Limb (tissue), 2 donors: ENCODE results near the gene TMEM245.

Source experiments
- DNase-seq, 2 donors: peaks; one replicate each; pipeline ENCODE4 v3.0.0-alpha.2; 2016; ENCODE audit errors: extremely low spot score in 2 of 2

The TMEM245 gene

DNA sequence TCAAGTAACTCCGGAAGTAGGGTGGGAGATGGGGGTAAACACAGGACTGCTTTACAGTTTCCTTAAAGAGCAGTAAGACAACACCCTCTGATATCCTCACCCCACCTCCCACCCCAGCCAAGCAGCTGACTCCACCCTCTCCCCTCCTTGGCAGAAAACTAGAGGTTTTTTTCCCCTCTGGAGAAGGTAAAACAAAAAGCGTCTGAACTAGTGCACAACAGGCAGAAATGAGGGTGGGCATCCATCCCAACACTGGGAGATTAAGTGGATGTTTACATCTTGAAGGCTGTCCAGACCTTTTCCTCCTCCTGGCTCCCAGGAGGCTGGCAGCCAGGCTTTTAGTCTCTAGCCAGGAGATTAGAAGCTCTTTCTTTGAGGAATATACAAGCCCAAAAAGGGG lies 92.6 kb downstream of the TMEM245 start:
- DNase-seq: peak in 1 of 2 donors; percentile 37

- DNase-seq: no peak
Measured at GRCh38 chr9:109026306-109026705, 93.4 kb downstream of the TMEM245 start.

DNA sequence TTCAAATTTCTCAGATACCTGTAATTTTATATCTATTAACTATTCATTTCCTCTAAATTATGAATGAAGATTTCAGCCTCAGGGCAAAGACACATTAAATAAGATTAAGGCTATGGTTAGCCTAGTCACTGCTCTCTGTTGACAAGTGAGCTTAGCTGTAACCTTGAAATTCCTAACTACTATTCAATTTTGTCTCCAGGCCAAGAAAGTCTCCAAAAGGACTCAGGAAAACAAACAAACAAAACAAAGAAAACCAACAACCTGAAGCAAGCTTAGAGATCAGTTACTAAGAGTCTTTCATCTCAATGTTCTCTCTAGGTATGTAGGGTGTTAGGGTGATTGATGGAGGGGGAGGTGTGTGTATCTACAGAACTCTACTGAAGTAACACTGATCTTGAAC lies 96.9 kb downstream of the TMEM245 start:
- no peak for DNase-seq

DNA sequence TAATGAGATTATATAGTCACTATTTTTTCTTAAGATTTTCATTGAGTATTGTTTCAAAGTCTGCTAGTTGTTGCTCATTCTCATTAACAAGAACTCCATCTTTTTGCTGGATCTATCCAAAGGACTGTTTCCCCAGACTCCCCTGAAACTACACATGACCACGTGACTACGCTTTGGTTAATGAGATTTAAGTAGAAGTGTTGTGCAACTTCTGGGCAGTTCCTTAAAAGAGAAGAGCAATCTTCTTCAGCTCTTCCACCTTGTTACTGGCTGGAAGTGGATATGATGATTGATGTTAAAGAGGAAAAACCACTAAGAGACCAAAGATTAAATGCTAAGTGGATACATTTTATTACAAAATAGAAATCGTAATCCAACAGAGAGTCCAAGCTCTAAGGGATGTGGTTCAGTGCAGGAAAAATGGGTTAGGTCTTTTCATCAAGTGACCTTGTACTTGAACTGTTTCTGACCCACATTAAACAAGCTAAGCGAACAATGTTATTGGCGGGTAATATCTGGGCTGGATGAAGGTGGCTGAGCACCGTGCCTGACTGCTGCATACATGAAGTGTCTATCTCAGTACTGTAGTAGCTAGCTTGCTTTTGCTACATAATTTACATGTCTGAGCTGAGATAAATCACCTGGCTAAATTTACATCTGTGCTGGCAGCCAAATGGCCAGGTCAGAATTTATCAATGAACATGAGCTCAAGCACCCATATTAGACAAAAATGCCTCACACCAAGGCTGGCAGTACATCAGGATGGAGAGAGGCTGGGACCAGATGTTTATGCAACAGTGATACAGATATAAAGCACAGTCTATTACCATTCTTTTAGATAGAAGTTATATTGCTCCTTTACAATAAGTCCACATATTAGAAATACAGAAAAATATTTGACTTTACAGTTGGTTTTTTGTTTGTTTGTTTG lies 98.9 kb downstream of the TMEM245 start:
- DNase-seq: no peak

GRCh38 chr9:109020113-109020512 lies 99.6 kb downstream of the TMEM245 start:
- no peak for DNase-seq

- no peak for DNase-seq
Measured at GRCh38 chr9:109019420-109019819, 100.3 kb downstream of the TMEM245 start.

DNA sequence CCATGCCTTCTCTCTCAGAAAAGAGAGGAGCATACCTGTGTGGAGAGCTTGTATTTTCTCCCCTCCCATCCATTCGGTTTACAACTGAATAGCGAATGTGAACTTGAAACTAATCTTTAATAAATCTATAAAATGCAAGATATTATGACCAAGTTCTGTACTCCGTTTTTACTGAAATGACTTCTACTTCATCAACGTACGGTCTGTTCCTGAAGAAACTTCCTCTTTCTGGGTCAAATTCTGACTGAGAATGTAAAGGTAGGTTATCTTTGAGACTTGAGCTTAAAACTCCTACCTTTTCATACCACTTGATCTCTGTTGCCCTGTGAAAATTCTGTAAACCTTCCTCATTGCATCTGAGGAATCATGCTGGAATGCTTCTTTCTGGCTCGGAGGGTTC lies 102.3 kb downstream of the TMEM245 start:
- DNase-seq: no peak

DNA sequence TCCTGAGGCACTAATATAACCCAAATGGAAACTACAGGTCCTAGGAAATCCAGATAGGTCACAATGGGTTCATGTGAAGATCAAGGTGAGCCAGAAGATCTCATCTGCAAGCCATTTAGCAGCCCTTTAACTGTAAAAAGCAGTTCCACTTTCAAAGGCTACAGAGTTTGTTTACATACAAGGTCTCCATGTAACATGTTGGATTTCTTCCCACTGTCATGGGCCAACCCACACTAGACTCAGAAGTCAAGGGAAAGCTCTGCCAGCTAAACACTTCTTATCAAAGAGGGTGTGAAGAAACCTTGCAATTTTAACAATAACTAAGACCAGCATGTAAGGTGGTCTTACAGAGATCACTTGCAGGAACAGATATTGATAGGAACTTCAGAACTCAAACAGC lies 102.7 kb downstream of the TMEM245 start:
- no peak for DNase-seq

DNA sequence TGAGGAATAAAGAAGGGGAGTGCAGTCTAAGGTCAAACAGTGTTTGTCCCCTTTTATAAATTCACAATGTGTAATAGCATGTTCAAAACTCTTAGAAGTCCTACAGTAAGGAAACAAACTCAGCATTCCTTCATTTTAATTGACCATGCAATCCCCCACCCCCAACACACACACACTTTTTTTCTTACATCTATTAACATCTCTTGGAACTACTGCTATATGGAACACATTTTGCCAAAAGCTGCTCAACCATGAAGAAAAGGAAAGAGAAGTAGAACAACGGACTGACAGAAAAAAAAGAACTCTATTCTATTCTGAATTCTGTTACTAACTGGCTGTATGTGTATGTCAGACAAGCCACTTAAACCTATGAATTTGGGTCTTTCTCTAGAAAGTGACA lies 103.6 kb downstream of the TMEM245 start:
- DNase-seq: no peak

GRCh38 chr9:109014608-109015280 lies 105.0 kb downstream of the TMEM245 start:
- no peak for DNase-seq

- DNase-seq: peak in 1 of 2 donors; percentile 18
Measured at GRCh38 chr9:109013679-109014607, 105.8 kb downstream of the TMEM245 start.

DNA sequence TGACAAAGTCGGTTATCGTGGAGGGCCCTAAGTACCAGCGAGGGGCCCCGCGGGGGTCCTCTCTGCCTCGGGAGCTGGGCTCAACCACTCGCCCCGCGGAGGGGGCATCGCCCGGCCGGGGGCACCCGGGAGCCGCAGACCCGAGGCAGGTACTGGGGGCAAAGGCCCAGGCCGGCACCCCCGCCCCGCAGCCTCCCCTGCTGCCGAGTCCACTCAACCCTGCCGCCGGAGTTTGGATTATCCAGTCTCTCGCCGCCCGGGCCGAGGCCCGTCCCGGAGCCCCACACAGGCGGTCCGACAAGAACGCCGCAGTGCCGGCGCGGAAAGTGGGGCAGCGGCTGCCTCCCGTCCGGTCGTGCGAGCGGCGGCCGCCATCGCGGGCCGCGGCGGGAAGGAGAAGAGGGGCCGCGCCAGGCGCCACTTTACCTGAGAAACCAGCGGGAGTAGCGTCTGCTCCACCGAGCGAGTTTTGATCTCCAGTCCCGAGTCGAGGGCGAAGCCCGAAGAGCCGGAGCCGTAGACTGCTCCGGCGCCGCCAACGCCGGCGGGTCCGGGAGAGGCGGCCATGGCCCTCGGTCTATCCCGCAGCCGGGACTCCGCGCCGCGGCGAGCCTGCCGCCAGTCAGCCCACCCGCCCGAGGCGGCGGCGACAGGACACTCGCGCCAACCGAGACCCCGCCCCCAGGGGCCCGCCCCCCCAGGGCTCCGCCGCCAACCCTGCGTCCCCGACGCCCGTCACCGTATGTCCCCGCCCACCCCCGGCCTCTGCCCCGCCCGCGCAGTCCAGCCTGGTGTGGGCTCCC lies 106.7 kb downstream of the TMEM245 start, which contains the start of gene CTNNAL1:
Gene CTNNAL1, minus strand, starts transcription at position 624 of the 803 bp plus-strand sequence. Its CDS starts 57 bp downstream, at position 567.
- peak; percentile 91 to 97 for DNase-seq

- peak in 1 of 2 donors; percentile 43 for DNase-seq
Measured at GRCh38 chr9:109012009-109012875, 107.5 kb downstream of the TMEM245 start.

GRCh38 chr9:109011231-109011671 lies 108.5 kb downstream of the TMEM245 start:
- DNase-seq: no peak

- DNase-seq: no peak
Measured at GRCh38 chr9:109010746-109011145, 109.0 kb downstream of the TMEM245 start.

DNA sequence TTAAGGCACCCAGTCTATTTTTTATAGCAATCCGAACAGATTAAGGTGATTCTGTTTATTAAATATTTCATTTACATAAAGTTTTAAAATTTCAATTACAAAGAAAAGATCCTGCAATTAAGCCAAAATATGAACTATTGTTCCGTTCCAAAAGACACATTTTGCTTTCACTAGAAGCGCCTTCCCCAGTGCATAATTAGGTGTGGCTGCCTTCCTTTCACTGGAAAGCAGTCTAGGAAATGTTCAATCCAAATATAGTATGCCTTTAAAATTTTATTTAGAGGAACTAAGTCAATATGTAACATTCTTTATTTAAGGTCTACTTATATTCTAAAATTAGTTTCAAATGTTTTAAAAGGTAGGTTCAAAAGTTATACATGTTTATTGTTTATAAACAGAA lies 114.1 kb downstream of the TMEM245 start:
- no peak for DNase-seq

GRCh38 chr9:109003116-109003515 lies 116.6 kb downstream of the TMEM245 start:
- no peak for DNase-seq

DNA sequence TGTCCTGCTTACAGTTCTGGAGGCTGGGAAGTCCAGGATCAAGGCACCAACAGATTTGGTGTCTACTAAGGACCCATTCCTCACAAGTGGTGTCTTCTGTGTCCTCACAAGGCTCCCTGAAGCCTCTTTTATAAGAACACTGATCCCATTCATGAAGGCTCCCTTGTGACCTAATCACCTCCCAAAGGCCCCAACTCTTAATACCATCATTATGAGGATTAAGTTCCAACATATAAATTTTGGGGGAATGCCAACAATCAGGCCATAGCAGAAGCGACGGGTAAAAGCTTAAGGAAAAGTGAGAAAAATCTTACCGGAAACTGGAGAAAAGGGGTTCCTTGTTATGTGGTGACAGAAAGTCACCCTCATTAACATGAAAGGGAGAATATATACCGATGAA lies 117.6 kb downstream of the TMEM245 start:
- DNase-seq: no peak

GRCh38 chr9:109001275-109001676 lies 118.5 kb downstream of the TMEM245 start:
- no peak for DNase-seq

- DNase-seq: no peak
Measured at GRCh38 chr9:108997112-108997511, 122.6 kb downstream of the TMEM245 start.
